Measurements from ENCODE around the gene DEDD2.

Gene DEDD2

DNA sequence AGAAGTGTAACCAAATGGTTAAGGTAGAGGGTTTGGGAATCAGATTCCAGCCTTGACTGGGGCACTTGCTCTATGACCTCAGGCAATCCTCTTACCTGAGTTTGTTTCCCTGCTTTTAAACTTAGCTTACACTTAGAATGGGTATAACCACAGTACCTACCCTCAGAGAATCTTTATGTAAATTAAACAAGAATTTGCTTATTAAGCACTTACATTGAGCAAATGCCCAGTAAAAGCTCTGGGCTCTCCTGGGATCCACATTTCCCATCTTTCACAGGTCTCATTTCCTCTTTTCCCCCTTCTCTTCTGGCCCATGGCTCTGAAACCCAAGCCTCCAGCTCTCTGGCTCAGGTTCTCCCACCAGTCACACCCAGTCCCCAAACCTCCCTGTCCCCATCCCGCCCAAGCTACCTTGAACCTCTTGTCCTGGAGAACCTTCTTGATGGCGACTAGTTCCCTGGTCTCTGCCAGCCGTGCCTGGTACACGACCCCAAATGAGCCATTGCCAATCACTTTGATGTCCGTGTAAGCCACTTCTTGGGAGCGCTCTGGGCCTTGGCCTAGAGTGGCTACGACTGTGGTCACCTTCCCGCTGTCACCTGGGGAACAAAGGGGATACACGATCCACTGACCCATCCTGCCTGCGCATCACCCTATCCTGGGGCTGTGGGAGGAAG lies 22.2 kb upstream of the DEDD2 start:
- TF ChIP-seq, protein P1, sequence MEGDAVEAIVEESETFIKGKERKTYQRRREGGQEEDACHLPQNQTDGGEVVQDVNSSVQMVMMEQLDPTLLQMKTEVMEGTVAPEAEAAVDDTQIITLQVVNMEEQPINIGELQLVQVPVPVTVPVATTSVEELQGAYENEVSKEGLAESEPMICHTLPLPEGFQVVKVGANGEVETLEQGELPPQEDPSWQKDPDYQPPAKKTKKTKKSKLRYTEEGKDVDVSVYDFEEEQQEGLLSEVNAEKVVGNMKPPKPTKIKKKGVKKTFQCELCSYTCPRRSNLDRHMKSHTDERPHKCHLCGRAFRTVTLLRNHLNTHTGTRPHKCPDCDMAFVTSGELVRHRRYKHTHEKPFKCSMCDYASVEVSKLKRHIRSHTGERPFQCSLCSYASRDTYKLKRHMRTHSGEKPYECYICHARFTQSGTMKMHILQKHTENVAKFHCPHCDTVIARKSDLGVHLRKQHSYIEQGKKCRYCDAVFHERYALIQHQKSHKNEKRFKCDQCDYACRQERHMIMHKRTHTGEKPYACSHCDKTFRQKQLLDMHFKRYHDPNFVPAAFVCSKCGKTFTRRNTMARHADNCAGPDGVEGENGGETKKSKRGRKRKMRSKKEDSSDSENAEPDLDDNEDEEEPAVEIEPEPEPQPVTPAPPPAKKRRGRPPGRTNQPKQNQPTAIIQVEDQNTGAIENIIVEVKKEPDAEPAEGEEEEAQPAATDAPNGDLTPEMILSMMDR (IDR thresholded peaks at IDR 0.05; ENCODE audit: control insufficient read depth, insufficient read depth, low read depth, low read length, missing control alignments) = no peak
- H3K4me3 ChIP-seq (ENCODE audit: control insufficient read depth, low read depth, low read length) = no peak overlapping the region
- no peak for DNase-seq (ENCODE audit: low read depth)

- TF ChIP-seq, protein P1 (IDR thresholded peaks at IDR 0.05; ENCODE audit: control insufficient read depth, insufficient read depth, low read depth, low read length, missing control alignments) = no peak
- no peak overlapping the region for H3K4me3 ChIP-seq (ENCODE audit: control insufficient read depth, low read depth, low read length)
- no peak for DNase-seq (ENCODE audit: low read depth)
These were observed 17.7 kb upstream of the DEDD2 start for GRCh38 chr19:42235181-42235580.

- no peak overlapping the region for H3K4me3 ChIP-seq (ENCODE audit: control insufficient read depth, low read depth, low read length)
- no peak for DNase-seq (ENCODE audit: low read depth)
- TF ChIP-seq, protein P1 (IDR thresholded peaks at IDR 0.05; ENCODE audit: control insufficient read depth, insufficient read depth, low read depth, low read length, missing control alignments) = no peak
These were observed 16.9 kb upstream of the DEDD2 start for GRCh38 chr19:42234364-42234763.

GRCh38 chr19:42233678-42234292 lies 16.3 kb upstream of the DEDD2 start:
- TF ChIP-seq, protein P1 (IDR thresholded peaks at IDR 0.05; ENCODE audit: control insufficient read depth, insufficient read depth, low read depth, low read length, missing control alignments) = no peak
- no peak overlapping the region for H3K4me3 ChIP-seq (ENCODE audit: control insufficient read depth, low read depth, low read length)
- DNase-seq (ENCODE audit: low read depth) = no peak

DNA sequence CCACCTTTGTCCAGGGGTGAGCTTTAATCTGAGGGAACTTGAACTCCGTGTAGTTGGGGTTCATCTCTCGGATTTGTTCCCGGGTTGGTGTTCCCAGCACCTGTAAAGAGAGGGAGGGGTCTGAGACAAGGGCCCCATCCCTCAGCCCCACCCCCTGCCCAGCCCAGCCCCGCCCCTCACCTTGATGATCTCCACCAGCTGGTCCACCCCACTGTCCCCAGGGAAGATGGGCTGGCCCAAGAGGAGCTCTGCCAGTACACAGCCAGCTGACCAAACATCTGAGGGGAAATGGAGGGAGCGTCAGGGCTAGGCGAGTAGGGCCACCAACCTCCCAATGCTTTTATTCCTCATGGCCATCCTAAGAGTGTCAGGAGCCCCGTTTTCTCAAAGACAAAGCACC lies 15.6 kb upstream of the DEDD2 start:
- TF ChIP-seq, protein P1 (IDR thresholded peaks at IDR 0.05; ENCODE audit: control insufficient read depth, insufficient read depth, low read depth, low read length, missing control alignments) = no peak
- DNase-seq (ENCODE audit: low read depth) = no peak
- H3K4me3 ChIP-seq (ENCODE audit: control insufficient read depth, low read depth, low read length) = no peak overlapping the region

DNA sequence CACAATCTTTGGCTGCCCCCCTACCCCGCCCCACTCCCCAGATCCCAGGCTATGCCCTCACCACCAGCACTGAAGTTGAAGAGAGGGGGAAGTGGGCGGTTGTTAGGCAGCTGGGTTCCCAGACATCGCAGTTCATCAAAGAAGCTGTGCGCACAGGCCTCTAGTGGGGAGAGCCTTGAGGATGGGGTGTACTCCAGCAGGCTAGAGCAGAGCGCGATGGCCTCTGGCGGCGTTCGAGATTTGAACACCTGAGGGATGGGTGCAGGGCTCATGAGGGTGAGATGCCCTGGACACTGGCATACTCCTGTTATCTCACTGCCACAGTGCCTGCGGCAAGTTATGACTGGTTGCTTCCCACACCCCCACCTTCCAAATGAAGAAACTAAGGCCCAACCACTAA lies 15.0 kb upstream of the DEDD2 start:
- TF ChIP-seq, protein P1 (IDR thresholded peaks at IDR 0.05; ENCODE audit: control insufficient read depth, insufficient read depth, low read depth, low read length, missing control alignments) = no peak
- no peak for DNase-seq (ENCODE audit: low read depth)
- no peak overlapping the region for H3K4me3 ChIP-seq (ENCODE audit: control insufficient read depth, low read depth, low read length)
